ENCODE measurements around the gene ATG2B.

DNA sequence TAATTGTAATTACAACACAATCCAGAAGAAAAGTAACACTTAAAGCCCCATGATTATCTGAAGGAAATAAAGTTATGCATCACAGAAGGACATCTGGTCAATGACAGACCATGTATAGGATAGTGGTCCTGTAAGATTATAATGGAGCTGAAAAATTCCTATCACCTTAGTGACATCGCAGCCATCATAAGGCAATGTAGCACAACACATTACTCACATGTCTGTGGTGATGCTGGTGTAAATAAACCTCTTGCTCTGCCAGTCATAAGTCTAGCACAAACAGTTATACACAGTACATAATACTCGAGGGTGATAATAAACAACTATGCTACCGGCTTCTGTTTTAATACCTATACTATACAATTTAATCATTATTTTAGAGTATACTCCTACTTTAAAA lies 11.2 kb downstream of the ATG2B start:
- TF ChIP-seq, protein P1, sequence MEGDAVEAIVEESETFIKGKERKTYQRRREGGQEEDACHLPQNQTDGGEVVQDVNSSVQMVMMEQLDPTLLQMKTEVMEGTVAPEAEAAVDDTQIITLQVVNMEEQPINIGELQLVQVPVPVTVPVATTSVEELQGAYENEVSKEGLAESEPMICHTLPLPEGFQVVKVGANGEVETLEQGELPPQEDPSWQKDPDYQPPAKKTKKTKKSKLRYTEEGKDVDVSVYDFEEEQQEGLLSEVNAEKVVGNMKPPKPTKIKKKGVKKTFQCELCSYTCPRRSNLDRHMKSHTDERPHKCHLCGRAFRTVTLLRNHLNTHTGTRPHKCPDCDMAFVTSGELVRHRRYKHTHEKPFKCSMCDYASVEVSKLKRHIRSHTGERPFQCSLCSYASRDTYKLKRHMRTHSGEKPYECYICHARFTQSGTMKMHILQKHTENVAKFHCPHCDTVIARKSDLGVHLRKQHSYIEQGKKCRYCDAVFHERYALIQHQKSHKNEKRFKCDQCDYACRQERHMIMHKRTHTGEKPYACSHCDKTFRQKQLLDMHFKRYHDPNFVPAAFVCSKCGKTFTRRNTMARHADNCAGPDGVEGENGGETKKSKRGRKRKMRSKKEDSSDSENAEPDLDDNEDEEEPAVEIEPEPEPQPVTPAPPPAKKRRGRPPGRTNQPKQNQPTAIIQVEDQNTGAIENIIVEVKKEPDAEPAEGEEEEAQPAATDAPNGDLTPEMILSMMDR (IDR thresholded peaks at IDR 0.05): no peak
- TF ChIP-seq POLR2A (IDR thresholded peaks at IDR 0.05): no peak
